ENCODE measurements around the gene ACO2.
A peak's percentile ranks its signal among the peaks of the same experiment; 100 is the strongest.

The ACO2 gene

GRCh38 chr22:41507330-41508063, 38.6 kb downstream of the ACO2 start:
- H3K4me1 ChIP-seq (ENCODE audit: control insufficient read depth, insufficient read depth, low read length): peaks cover 6% of the 10 kb centered on the region
- no peaks in the 10 kb centered on the region for H3K27me3 ChIP-seq (ENCODE audit: control insufficient read depth, insufficient read depth, low read length)
- no peak overlapping the region for H3K9ac ChIP-seq (ENCODE audit: low read length)
- no peak overlapping the region for H3K4me3 ChIP-seq (ENCODE audit: low read length)
- no peak overlapping the region for H3K27ac ChIP-seq (ENCODE audit: low read depth, low read length)
- H3K36me3 ChIP-seq (ENCODE audit: control insufficient read depth, insufficient read depth, low read length): peaks cover 22% of the 10 kb centered on the region

GRCh38 chr22:41508770-41509170, 39.9 kb downstream of the ACO2 start:
- Histone ChIP-seq H3K4me3 (ENCODE audit: low read length) (no peak overlapping the region), H3K36me3 (ENCODE audit: control insufficient read depth, insufficient read depth, low read length) (peaks cover 33% of the 10 kb centered on the region), H3K9ac (ENCODE audit: low read length) (no peak overlapping the region), H3K27ac (ENCODE audit: low read depth, low read length) (no peak overlapping the region), H3K27me3 (ENCODE audit: control insufficient read depth, insufficient read depth, low read length) (no peaks in the 10 kb centered on the region), H3K4me1 (ENCODE audit: control insufficient read depth, insufficient read depth, low read length) (peaks cover 6% of the 10 kb centered on the region)

- peaks cover 47% of the 10 kb centered on the region for H3K36me3 ChIP-seq (ENCODE audit: control insufficient read depth, insufficient read depth, low read length)
Measured at GRCh38 chr22:41511521-41511968, 42.6 kb downstream of the ACO2 start.

GRCh38 chr22:41512421-41513194, 43.7 kb downstream of the ACO2 start:
- H3K9ac ChIP-seq (ENCODE audit: low read length): no peak overlapping the region
- no peaks in the 10 kb centered on the region for H3K27me3 ChIP-seq (ENCODE audit: control insufficient read depth, insufficient read depth, low read length)
- peaks cover 6% of the 10 kb centered on the region for H3K4me1 ChIP-seq (ENCODE audit: control insufficient read depth, insufficient read depth, low read length)
- H3K4me3 ChIP-seq (ENCODE audit: low read length): no peak overlapping the region
- peaks cover 45% of the 10 kb centered on the region for H3K36me3 ChIP-seq (ENCODE audit: control insufficient read depth, insufficient read depth, low read length)
- H3K27ac ChIP-seq (ENCODE audit: low read depth, low read length): no peak overlapping the region

More at GRCh38 chr22:41511521-41511968, 42.6 kb downstream of the ACO2 start:
- H3K27me3 ChIP-seq (ENCODE audit: control insufficient read depth, insufficient read depth, low read length): no peaks in the 10 kb centered on the region
- H3K4me3 ChIP-seq (ENCODE audit: low read length): no peak overlapping the region
- H3K4me1 ChIP-seq (ENCODE audit: control insufficient read depth, insufficient read depth, low read length): peaks cover 6% of the 10 kb centered on the region
- H3K9ac ChIP-seq (ENCODE audit: low read length): no peak overlapping the region
- H3K27ac ChIP-seq (ENCODE audit: low read depth, low read length): no peak overlapping the region

- H3K4me3 ChIP-seq (ENCODE audit: low read length): no peak overlapping the region
- H3K36me3 ChIP-seq (ENCODE audit: control insufficient read depth, insufficient read depth, low read length): peaks cover 40% of the 10 kb centered on the region
- H3K4me1 ChIP-seq (ENCODE audit: control insufficient read depth, insufficient read depth, low read length): peaks cover 6% of the 10 kb centered on the region
- no peak overlapping the region for H3K9ac ChIP-seq (ENCODE audit: low read length)
- H3K27me3 ChIP-seq (ENCODE audit: control insufficient read depth, insufficient read depth, low read length): no peaks in the 10 kb centered on the region
- H3K27ac ChIP-seq (ENCODE audit: low read depth, low read length): no peak overlapping the region
Measured at GRCh38 chr22:41513391-41513790, 44.5 kb downstream of the ACO2 start.

GRCh38 chr22:41516462-41516861, 47.5 kb downstream of the ACO2 start:
- H3K4me1 ChIP-seq (ENCODE audit: control insufficient read depth, insufficient read depth, low read length): peaks cover 4% of the 10 kb centered on the region
- H3K9ac ChIP-seq (ENCODE audit: low read length): no peak overlapping the region
- no peak overlapping the region for H3K4me3 ChIP-seq (ENCODE audit: low read length)
- H3K27ac ChIP-seq (ENCODE audit: low read depth, low read length): no peak overlapping the region
- H3K36me3 ChIP-seq (ENCODE audit: control insufficient read depth, insufficient read depth, low read length): peaks cover 42% of the 10 kb centered on the region
- no peaks in the 10 kb centered on the region for H3K27me3 ChIP-seq (ENCODE audit: control insufficient read depth, insufficient read depth, low read length)

- no peak overlapping the region for H3K4me3 ChIP-seq (ENCODE audit: low read length)
- H3K27me3 ChIP-seq (ENCODE audit: control insufficient read depth, insufficient read depth, low read length): no peaks in the 10 kb centered on the region
- H3K27ac ChIP-seq (ENCODE audit: low read depth, low read length): no peak overlapping the region
- H3K36me3 ChIP-seq (ENCODE audit: control insufficient read depth, insufficient read depth, low read length): peaks cover 45% of the 10 kb centered on the region
- no peaks in the 10 kb centered on the region for H3K4me1 ChIP-seq (ENCODE audit: control insufficient read depth, insufficient read depth, low read length)
- no peak overlapping the region for H3K9ac ChIP-seq (ENCODE audit: low read length)
Measured at GRCh38 chr22:41517172-41518047, 48.5 kb downstream of the ACO2 start.

- no peaks in the 10 kb centered on the region for H3K4me1 ChIP-seq (ENCODE audit: control insufficient read depth, insufficient read depth, low read length)
- no peaks in the 10 kb centered on the region for H3K27me3 ChIP-seq (ENCODE audit: control insufficient read depth, insufficient read depth, low read length)
- H3K27ac ChIP-seq (ENCODE audit: low read depth, low read length): no peak overlapping the region
- H3K36me3 ChIP-seq (ENCODE audit: control insufficient read depth, insufficient read depth, low read length): peaks cover 43% of the 10 kb centered on the region
- H3K9ac ChIP-seq (ENCODE audit: low read length): no peak overlapping the region
- H3K4me3 ChIP-seq (ENCODE audit: low read length): no peak overlapping the region
Measured at GRCh38 chr22:41518048-41518347, 49.1 kb downstream of the ACO2 start.

GRCh38 chr22:41521126-41521525, 52.2 kb downstream of the ACO2 start:
- peaks cover 18% of the 10 kb centered on the region for H3K4me1 ChIP-seq (ENCODE audit: control insufficient read depth, insufficient read depth, low read length)
- H3K27ac ChIP-seq (ENCODE audit: low read depth, low read length): no peak overlapping the region
- H3K9ac ChIP-seq (ENCODE audit: low read length): no peak overlapping the region
- H3K36me3 ChIP-seq (ENCODE audit: control insufficient read depth, insufficient read depth, low read length): peaks cover 33% of the 10 kb centered on the region
- no peak overlapping the region for H3K4me3 ChIP-seq (ENCODE audit: low read length)
- no peaks in the 10 kb centered on the region for H3K27me3 ChIP-seq (ENCODE audit: control insufficient read depth, insufficient read depth, low read length)

- Histone ChIP-seq H3K4me1 (ENCODE audit: control insufficient read depth, insufficient read depth, low read length) (peaks cover 21% of the 10 kb centered on the region), H3K27me3 (ENCODE audit: control insufficient read depth, insufficient read depth, low read length) (no peaks in the 10 kb centered on the region), H3K27ac (ENCODE audit: low read depth, low read length) (no peak overlapping the region), H3K4me3 (ENCODE audit: low read length) (no peak overlapping the region), H3K36me3 (ENCODE audit: control insufficient read depth, insufficient read depth, low read length) (peaks cover 35% of the 10 kb centered on the region), H3K9ac (ENCODE audit: low read length) (no peak overlapping the region)
Measured at GRCh38 chr22:41522813-41523212, 53.9 kb downstream of the ACO2 start.

GRCh38 chr22:41523464-41524221, 54.7 kb downstream of the ACO2 start:
- Histone ChIP-seq H3K9ac (ENCODE audit: low read length) (no peak overlapping the region), H3K4me1 (ENCODE audit: control insufficient read depth, insufficient read depth, low read length) (peaks cover 21% of the 10 kb centered on the region), H3K36me3 (ENCODE audit: control insufficient read depth, insufficient read depth, low read length) (peaks cover 40% of the 10 kb centered on the region)

GRCh38 chr22:41524251-41524661, 55.3 kb downstream of the ACO2 start:
- peak overlapping the region; percentile 80 for H3K27ac ChIP-seq (ENCODE audit: low read depth, low read length)
- no peak overlapping the region for H3K4me3 ChIP-seq (ENCODE audit: low read length)
- no peaks in the 10 kb centered on the region for H3K27me3 ChIP-seq (ENCODE audit: control insufficient read depth, insufficient read depth, low read length)
- H3K9ac ChIP-seq (ENCODE audit: low read length): no peak overlapping the region
- H3K4me1 ChIP-seq (ENCODE audit: control insufficient read depth, insufficient read depth, low read length): peaks cover 21% of the 10 kb centered on the region
- H3K36me3 ChIP-seq (ENCODE audit: control insufficient read depth, insufficient read depth, low read length): peaks cover 45% of the 10 kb centered on the region

More at GRCh38 chr22:41523464-41524221, 54.7 kb downstream of the ACO2 start:
- Histone ChIP-seq H3K27ac (ENCODE audit: low read depth, low read length) (peak overlapping the region; percentile 80), H3K27me3 (ENCODE audit: control insufficient read depth, insufficient read depth, low read length) (no peaks in the 10 kb centered on the region), H3K4me3 (ENCODE audit: low read length) (no peak overlapping the region)
